Activated naive CD4-positive, alpha-beta T cell treated with anti-CD3 and anti-CD28 coated beads, Interleukin-2, amount 50 U/mL, for 24 hours (primary cell): Measurements from ENCODE around the gene CELF2.
A peak's percentile ranks its signal among the peaks of the same experiment; 100 is the strongest.
"Not testable (repeated sequence)": the region's sequence is repeated elsewhere in the genome, so short reads cannot be mapped to it uniquely, and the experiment has no call there.

ENCODE experiments used
- H3K27ac Mint-ChIP-seq: one replicate; pipeline ENCODE4 v1.8.0; 2021; ENCODE audit warnings: mild to moderate bottlenecking, mixed read lengths
- H3K27me3 Mint-ChIP-seq: one replicate; pipeline ENCODE4 v1.8.0; 2021; ENCODE audit warnings: mixed read lengths
- H3K36me3 Mint-ChIP-seq: one replicate; pipeline ENCODE4 v1.8.0; 2021; ENCODE audit warnings: mixed read lengths
- H3K4me1 Mint-ChIP-seq: one replicate; pipeline ENCODE4 v1.8.0; 2021; ENCODE audit warnings: mixed read lengths
- H3K4me3 Mint-ChIP-seq: one replicate; pipeline ENCODE4 v1.8.0; 2021; ENCODE audit warnings: mild to moderate bottlenecking, mixed read lengths
- H3K9me3 Mint-ChIP-seq: one replicate; pipeline ENCODE4 v1.8.0; 2021; ENCODE audit warnings: mixed read lengths

Gene CELF2

DNA sequence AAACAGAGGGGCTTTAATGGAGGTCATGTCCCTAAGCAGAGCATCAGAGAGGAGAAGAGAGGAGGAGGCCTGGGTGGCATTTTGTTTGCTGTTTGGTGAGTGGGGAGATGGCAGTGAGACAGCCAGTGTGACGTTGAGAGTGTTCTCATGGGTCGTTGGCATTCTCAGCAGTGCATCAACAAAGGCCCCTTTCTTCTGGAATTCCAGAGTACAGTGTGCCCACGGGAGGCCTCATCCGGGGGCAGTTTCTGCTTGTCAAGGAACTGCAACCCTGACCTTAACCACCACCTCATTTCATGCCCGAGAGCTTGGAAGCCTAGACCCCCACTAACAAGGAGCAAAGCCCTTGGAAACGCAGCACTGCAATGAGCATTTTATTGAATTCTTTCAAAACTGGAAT lies 92.9 kb downstream of the CELF2 start:
- H3K4me1 Mint-ChIP-seq = peaks cover 35% of the 10 kb centered on the region
- no peaks in the 10 kb centered on the region for H3K9me3 Mint-ChIP-seq
- H3K36me3 Mint-ChIP-seq = no peaks in the 10 kb centered on the region
- H3K27me3 Mint-ChIP-seq = no peaks in the 10 kb centered on the region
- no peak overlapping the region for H3K4me3 Mint-ChIP-seq
- H3K27ac Mint-ChIP-seq = no peak overlapping the region

- Mint-ChIP-seq H3K4me1 (peaks cover 35% of the 10 kb centered on the region), H3K27me3 (no peaks in the 10 kb centered on the region), H3K4me3 (no peak overlapping the region), H3K27ac (peak overlapping the region; percentile 13), H3K36me3 (no peaks in the 10 kb centered on the region), H3K9me3 (no peaks in the 10 kb centered on the region)
These were observed 93.8 kb downstream of the CELF2 start for GRCh38 chr10:11111490-11111889.

DNA sequence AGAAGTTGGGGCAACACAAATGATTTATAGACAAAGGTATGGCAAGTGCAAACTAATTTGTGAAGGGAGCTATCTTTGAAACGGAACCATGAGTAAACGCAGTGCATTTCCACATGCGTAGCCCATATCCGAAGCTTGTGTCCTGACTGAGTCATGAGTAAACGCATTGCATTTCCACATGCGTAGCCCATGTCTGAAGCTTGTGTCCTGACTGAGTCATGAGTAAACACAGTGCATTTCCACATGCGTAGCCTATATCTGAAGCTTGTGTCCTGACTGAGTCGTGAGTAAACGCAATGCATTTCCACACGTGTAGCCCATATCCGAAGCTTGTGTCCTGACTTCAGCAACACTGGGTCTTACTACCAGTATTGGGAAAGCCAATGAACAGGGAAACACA lies 95.0 kb downstream of the CELF2 start:
- Mint-ChIP-seq H3K4me1 (peaks cover 39% of the 10 kb centered on the region), H3K4me3 (no peak overlapping the region), H3K27me3 (no peaks in the 10 kb centered on the region), H3K36me3 (no peaks in the 10 kb centered on the region), H3K27ac (peak overlapping the region; percentile 76), H3K9me3 (no peaks in the 10 kb centered on the region)

DNA sequence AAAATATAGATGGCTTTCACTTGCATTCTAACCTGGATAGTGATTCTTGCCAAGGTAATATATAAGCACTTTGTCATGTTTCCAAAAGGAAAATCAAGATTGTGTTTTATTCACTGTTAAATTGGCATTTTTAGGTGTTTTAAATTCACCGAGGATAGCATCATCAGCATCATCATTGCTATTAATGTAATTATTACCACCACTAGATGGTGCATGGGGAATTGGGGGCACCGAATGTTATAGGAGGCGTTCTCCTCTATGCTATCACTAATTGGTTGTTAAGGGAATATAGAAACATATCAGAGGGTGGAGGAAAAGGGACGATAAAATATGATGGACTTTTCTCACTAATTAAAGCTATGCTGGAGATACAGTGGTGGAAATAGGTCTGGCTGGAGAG lies 95.5 kb downstream of the CELF2 start:
- Mint-ChIP-seq H3K4me1 (peaks cover 41% of the 10 kb centered on the region), H3K4me3 (peak overlapping the region; percentile 30), H3K27me3 (no peaks in the 10 kb centered on the region), H3K9me3 (no peaks in the 10 kb centered on the region), H3K27ac (peak overlapping the region; percentile 76), H3K36me3 (no peaks in the 10 kb centered on the region)

GRCh38 chr10:11114269-11114668 lies 96.6 kb downstream of the CELF2 start:
- no peak overlapping the region for H3K27ac Mint-ChIP-seq

GRCh38 chr10:11115337-11115736 lies 97.7 kb downstream of the CELF2 start:
- Mint-ChIP-seq H3K27me3 (no peaks in the 10 kb centered on the region), H3K9me3 (no peaks in the 10 kb centered on the region), H3K4me1 (peaks cover 47% of the 10 kb centered on the region), H3K36me3 (no peaks in the 10 kb centered on the region), H3K27ac (no peak overlapping the region), H3K4me3 (no peak overlapping the region)

More at GRCh38 chr10:11114269-11114668, 96.6 kb downstream of the CELF2 start:
- H3K9me3 Mint-ChIP-seq = no peaks in the 10 kb centered on the region
- H3K27me3 Mint-ChIP-seq = no peaks in the 10 kb centered on the region
- H3K4me3 Mint-ChIP-seq = no peak overlapping the region
- H3K4me1 Mint-ChIP-seq = peaks cover 43% of the 10 kb centered on the region
- no peaks in the 10 kb centered on the region for H3K36me3 Mint-ChIP-seq

DNA sequence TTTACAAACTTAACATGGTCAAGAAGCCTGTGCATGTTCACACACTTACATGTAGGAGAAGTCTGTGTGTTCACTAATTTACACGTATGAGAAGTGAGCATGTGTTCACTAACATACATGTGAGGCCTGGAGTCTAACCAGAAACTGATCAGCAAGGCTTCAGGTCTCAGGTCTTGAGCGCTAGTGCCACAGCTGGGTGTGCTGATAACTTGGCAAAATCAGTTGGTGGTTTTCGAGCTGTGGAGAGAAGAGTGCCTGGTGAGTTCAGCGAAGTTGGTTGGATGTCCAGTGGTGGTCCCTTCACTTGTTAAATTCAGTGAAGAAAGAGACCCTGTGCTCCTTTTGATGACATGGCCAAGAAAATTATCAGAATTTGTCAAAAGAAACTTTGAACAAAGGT lies 98.7 kb downstream of the CELF2 start:
- Mint-ChIP-seq H3K27me3 (no peaks in the 10 kb centered on the region), H3K27ac (no peak overlapping the region)

DNA sequence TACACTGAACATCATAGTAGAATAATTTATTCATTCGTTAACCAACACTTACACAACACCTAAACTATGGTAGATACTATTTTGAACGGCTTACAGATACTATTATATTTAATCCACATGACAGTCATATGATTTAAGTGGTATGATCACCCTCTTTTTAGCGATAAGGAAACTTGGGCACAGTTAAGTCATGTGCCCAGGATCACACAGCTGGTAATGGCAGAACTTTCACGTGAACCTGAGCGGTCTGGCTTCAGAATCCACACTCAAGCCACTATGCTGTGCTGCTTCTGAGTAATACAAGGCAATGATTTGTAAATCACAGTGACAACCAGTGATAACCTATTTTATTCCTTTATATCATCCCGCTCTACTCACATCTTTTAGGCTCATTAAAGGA lies 99.1 kb downstream of the CELF2 start:
- H3K27me3 Mint-ChIP-seq = no peaks in the 10 kb centered on the region
- H3K4me1 Mint-ChIP-seq = peaks cover 62% of the 10 kb centered on the region
- H3K27ac Mint-ChIP-seq = no peak overlapping the region
- H3K36me3 Mint-ChIP-seq = no peaks in the 10 kb centered on the region
- H3K9me3 Mint-ChIP-seq = no peaks in the 10 kb centered on the region
- H3K4me3 Mint-ChIP-seq = no peak overlapping the region

More for the DNA sequence above, 98.7 kb downstream of the CELF2 start:
- peaks cover 57% of the 10 kb centered on the region for H3K4me1 Mint-ChIP-seq
- H3K36me3 Mint-ChIP-seq = no peaks in the 10 kb centered on the region
- no peak overlapping the region for H3K4me3 Mint-ChIP-seq
- H3K9me3 Mint-ChIP-seq = no peaks in the 10 kb centered on the region

GRCh38 chr10:11118686-11119085 lies 101.0 kb downstream of the CELF2 start:
- Mint-ChIP-seq H3K4me3 (no peak overlapping the region), H3K36me3 (no peaks in the 10 kb centered on the region), H3K4me1 (peaks cover 58% of the 10 kb centered on the region), H3K27me3 (no peaks in the 10 kb centered on the region), H3K9me3 (no peaks in the 10 kb centered on the region), H3K27ac (no peak overlapping the region)

DNA sequence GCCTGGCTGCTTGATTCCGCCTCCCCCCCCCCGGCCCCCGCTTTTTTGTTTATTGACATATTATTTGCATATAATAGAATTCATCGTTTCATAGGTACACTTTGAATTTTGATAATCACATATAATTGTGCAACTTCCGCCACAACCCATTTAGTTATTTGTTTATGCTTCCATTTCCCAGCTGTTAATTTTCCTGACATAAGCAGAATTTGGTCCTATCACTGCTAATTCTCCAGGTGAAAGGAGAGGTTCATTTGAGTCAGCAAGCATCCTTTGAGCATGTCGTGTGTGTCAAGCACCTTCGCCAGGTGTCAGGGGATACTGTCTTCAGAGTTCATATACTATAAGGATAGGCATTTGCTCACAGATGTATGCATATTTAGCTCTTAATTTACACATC lies 102.2 kb downstream of the CELF2 start:
- Mint-ChIP-seq H3K4me3 (no peak overlapping the region), H3K9me3 (peaks cover 6% of the 10 kb centered on the region), H3K27me3 (no peaks in the 10 kb centered on the region), H3K27ac (peak overlapping the region; percentile 42), H3K4me1 (peaks cover 53% of the 10 kb centered on the region), H3K36me3 (peaks cover 2% of the 10 kb centered on the region)

DNA sequence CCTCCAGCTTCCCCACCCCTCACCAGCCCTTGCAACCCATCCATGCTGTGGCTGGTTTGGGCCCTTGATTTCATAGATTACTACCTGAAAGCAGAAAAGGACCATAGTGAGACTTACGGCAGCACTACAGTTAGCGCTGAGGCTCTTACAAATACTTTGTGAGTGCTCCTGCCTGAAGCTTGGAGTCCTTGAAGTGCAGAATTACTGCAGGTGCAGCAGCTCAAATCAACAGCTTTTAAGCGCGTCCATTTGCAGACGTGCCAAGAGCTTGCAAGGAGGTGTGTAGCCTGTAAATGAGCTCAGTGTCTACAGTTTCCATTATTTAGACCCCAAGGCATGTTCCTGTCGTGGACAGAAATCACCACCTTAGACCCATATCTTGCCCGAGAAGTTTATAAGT lies 103.0 kb downstream of the CELF2 start:
- Mint-ChIP-seq H3K36me3 (peaks cover 3% of the 10 kb centered on the region), H3K27me3 (no peaks in the 10 kb centered on the region), H3K4me1 (peaks cover 45% of the 10 kb centered on the region), H3K9me3 (peaks cover 6% of the 10 kb centered on the region), H3K27ac (peak overlapping the region; percentile 15), H3K4me3 (no peak overlapping the region)

GRCh38 chr10:11123892-11124291 lies 106.2 kb downstream of the CELF2 start:
- not testable (repeated sequence) for H3K27me3 Mint-ChIP-seq, H3K36me3 Mint-ChIP-seq, H3K9me3 Mint-ChIP-seq, H3K4me3 Mint-ChIP-seq
- Mint-ChIP-seq H3K4me1 (peaks cover 38% of the 10 kb centered on the region), H3K27ac (peak overlapping the region; percentile 73)

- Mint-ChIP-seq H3K27me3 (no peaks in the 10 kb centered on the region), H3K9me3 (peaks cover 6% of the 10 kb centered on the region), H3K36me3 (peaks cover 6% of the 10 kb centered on the region), H3K27ac (no peak overlapping the region), H3K4me1 (peaks cover 42% of the 10 kb centered on the region), H3K4me3 (no peak overlapping the region)
These were observed 107.3 kb downstream of the CELF2 start for GRCh38 chr10:11125004-11125403.

- not testable (repeated sequence) for H3K27ac Mint-ChIP-seq, H3K27me3 Mint-ChIP-seq, H3K4me3 Mint-ChIP-seq, H3K9me3 Mint-ChIP-seq, H3K36me3 Mint-ChIP-seq
- peaks cover 37% of the 10 kb centered on the region for H3K4me1 Mint-ChIP-seq
These were observed 109.3 kb downstream of the CELF2 start for GRCh38 chr10:11127017-11127416.

GRCh38 chr10:11131112-11131639 lies 113.5 kb downstream of the CELF2 start:
- Mint-ChIP-seq H3K36me3 (peaks cover 3% of the 10 kb centered on the region), H3K9me3 (no peaks in the 10 kb centered on the region), H3K4me1 (peaks cover 28% of the 10 kb centered on the region), H3K4me3 (no peak overlapping the region), H3K27me3 (no peaks in the 10 kb centered on the region), H3K27ac (no peak overlapping the region)

DNA sequence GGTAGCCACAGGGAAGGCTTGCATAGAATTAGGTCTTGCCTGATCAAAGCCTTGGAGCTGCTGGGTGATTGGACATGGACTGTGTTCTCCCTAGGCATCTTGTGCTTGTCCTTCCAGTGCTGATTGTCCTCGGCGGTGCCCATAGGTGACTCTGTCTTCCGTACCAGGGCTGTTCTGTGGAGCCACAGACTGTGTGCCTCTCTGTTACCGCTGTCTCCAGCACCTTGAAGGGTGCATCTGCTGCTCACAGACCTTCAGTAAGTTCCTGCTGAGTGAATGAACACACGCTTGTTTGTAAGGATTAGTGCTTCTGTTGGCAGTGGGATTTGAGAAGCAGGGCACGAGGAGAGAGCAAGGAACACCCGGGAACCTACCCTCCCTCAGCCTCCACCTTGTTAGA lies 116.7 kb downstream of the CELF2 start:
- Mint-ChIP-seq H3K27ac (no peak overlapping the region), H3K4me1 (peaks cover 37% of the 10 kb centered on the region), H3K27me3 (no peaks in the 10 kb centered on the region), H3K4me3 (no peak overlapping the region), H3K36me3 (no peaks in the 10 kb centered on the region), H3K9me3 (no peaks in the 10 kb centered on the region)

DNA sequence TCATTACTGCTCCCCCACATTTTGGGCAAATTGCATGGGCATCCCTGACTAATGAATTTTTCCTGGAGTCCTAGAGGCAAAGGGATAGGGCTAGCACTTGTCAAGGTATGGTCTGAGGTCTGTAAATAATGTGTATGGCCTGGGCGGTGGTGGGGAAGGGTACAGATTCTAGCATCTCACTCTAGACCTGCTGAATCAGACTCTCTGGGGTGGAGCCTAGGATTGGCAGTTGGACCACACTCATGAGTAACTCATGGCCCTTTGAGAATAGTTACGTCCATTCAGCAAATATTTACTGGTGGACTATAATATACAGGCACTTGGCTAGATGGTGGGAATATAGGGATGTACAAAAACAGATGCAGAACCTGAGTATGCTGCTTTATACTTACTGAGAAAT lies 118.0 kb downstream of the CELF2 start:
- no peaks in the 10 kb centered on the region for H3K36me3 Mint-ChIP-seq
- H3K4me3 Mint-ChIP-seq = no peak overlapping the region
- peaks cover 36% of the 10 kb centered on the region for H3K4me1 Mint-ChIP-seq
- H3K27ac Mint-ChIP-seq = no peak overlapping the region
- no peaks in the 10 kb centered on the region for H3K9me3 Mint-ChIP-seq
- H3K27me3 Mint-ChIP-seq = no peaks in the 10 kb centered on the region
